Stimulated activated CD8-positive, alpha-beta memory T cell treated with anti-CD3 and anti-CD28 coated beads, Interleukin-4, amount 100 ng/mL, for 4 hours (primary cell): ENCODE measurements around the gene RPRD1B.

Experiments used
- DNase-seq, 2 donors: peaks; one replicate each; pipeline ENCODE4 v3.0.0-alpha.2; 2020; ENCODE audit warnings: low read depth in 2 of 2, low spot score in 1 of 2

Gene RPRD1B

DNA sequence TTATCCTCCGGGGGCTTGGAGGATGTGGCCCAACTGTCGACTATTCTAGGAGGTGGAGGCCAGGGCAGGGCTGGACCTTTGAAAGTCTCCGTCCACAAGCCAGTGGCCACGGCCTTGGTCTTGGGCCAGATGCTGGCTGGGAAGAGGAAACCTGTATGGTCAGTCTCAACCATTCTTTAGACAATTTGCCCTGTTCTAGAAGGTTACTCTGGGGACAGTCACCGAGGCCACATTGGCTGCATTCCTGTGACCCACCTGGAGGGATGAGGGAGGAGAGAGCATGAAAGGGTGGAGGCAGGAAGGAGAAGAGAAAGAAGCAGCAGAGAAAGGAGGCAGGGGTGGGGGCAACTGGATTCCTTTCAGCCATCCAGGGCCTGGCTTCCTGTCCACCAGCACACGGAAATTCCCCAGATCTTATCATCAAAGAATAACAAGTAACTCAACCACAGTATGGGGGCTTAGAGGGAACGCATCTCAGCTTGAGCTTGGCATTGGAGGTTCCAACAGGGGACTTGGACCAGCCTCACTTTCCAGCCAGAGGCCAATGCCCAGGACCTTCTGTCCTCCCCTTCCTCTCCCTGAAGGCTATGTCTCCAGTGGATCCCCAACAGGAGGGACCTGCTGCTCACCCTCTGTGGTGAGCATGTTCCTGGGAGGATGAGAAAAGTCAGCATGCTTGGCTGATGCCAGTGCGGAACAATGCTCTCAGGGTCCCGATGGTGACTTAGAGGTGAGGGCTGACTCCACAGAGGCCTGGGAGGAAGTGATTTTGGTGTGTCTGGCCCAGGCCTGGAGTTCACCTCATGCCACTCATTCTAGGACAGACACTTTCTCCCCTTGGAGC, 101.1 kb downstream of the RPRD1B start:
- no peak for DNase-seq

DNA sequence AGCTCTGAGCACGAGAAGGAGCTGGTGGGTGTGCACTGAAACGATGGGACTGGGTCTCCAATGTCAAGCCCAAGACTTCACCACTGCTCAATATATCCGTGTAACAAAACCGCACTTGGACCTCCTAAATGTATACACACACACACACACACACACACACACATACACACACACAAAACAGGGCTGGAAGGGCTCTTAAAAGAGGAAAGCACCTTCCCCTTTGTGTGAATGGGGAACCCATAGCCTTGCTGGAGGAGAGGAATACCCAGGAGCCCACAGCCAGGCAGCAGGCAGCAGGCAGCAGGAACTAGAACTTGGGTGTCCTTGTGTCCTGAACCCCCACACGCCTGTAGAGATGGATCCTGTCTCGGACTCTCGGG, 101.7 kb downstream of the RPRD1B start:
- no peak for DNase-seq

DNA sequence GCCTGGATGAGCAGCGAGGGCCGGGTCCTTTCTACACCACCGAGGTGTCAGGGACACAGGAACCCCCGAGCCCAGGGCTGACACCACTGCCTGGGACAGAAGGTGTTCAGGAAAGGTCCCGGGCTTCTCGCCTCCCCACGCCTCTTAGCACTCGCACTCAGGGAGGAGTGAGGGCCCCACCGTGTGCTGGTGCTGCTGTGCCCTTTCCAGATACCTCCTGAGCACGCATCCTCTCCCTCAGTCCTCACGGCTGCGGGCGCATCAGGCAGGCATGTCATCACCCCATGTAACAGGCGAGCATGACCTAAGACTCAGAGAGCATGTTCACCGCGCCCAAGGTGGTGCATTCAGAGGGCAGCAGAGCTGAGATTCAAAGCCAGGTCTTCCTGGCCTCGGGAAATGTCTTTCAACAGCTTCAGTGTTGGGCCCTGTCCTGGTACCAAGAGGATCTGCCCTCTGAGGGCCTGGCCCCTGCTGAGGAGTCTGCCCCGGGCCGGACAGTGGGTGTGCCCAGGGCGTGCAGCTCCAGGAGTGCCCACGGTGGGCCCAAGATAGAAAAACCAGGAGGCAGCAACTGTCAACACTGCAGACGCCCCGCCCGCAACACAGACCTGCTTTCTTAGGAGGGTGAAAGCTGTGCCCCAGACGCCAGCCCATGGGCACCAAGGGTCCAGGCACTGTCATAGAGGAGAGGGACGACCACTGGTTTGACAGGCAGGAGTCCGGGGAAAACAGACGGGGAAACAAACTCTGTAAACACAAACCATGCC, 102.3 kb downstream of the RPRD1B start:
- no peak for DNase-seq

DNA sequence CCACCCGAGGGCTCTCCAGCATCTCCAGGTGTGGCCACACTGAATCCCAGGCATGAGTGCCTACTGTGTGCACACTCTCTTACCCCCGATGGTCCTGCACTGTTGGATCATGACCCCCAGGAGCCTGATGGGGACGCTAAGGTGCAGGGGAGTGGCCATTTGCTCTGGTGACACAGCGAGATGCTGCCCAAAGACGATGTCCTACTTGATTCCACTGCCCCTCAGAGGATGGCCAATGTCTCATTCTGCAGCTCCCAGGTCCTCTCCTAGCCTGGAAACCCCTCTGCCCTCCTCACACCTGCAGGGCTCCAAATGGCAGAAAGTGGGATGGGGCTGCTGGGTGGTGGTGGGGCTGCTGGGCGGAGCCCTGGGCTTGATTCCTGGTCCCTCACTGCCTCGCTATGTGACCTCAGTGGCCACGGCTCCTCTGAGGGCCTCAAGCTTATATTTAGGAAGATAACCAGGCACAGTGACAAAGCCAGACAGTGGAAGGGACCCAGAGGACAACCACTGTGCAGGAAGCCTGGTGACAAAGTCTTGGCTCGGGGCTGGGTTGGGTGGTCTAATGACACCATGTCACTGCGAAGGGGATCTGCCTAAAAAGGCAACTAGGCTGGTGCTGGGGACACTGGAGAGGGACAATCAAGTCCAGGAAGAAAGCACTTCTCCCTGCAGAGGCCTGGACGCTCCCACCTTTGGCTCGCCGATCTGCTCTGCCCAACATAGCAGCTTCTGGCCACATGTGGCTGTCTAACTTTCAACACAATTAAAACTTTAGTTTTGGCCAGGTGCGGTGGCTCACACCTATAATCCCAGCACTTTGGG, 103.1 kb downstream of the RPRD1B start:
- no peak for DNase-seq

DNA sequence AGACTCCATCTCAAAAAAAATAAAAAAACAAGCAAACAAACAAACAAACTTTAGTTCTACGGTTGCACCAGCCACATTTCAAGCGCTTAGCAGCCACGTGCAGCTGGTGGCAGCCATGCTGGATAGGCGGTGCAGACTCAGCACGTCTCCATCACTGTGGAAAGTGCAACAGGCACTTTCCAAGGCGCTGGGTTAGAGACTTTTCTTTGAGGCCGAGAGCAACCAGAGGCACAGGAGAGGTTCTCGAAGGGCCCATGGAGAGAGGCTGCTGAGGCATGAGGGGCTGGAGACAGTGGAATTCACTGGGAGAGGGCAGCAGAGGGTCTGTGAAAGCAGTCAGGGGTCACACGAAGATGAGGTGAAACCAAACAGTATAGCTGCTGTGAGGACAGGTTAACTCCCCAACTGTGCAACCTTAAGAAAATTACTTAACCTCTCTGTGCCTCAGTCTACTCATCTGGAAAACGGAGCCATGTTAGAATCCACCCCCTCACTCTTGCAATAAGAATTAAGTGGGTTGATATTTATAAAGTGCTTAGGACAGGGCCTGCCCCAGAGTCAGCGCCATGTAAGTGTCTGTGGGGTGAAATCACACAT, 104.0 kb downstream of the RPRD1B start:
- no peak for DNase-seq

DNA sequence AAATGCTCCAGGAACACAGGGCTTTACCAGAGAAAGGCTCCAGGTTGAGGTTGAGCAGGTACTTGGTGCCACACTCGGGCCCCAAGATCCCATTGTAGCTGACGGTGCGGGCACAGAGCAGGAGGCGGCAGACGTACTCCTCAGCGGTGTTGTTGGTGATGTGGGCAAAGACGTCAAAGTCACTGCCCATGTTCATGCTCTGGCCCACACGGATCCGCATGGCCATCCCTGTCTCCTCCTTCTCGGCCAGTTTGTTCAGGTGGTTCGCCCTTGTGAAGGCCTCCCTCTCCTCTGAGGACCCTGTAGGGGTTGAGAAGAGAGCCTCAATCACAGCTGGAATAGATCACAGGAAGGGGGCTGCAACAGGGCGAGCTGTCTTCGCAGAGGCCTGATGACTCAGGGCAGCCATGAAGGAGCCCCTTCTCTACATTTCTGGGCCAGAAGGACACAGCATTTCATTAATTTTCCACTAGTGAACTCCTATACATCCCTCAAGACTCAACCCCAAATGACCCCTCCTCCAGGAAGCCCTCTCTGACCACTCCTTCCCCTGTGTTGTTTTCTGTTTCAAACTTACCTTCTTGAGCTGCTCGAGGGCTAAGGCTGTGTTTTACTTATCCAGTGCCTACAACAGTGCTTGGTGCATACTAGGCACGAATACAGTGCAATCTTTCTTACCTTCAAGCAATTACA, 104.7 kb downstream of the RPRD1B start:
- no peak for DNase-seq

DNA sequence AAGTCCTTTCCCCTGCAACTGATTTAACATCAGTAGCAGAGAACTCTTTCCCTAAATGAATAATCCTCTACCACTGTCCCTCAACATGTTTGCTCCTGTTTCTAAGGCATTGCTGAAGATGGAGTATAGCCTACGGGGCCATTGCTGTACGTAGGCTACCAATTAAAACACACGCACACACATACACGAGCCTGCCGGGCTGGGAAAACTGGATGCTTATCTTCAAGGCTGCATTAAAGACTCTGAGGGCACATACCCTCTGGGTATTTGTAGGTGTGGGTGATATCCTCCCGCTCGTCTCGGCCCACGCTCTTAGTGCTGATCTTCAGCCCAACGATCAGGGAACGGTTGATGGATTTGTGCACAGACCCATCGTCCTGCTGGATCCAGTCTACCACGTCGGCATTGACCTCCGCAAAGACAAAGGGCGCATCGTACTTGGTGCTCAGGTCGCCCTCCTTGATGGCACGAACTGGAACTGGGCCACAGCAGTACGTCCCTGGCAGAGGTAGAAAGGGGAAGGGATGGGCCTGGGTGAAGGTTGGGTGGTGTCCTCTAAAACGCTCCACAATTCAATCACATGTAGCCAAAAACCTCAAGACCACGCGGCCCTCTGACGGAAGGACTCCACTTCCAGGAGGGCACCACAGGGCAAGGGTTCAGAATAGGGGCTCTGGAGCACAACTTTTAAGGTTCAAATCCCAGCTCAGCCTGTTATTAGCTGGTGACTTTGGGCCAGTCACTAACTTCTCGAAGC, 105.8 kb downstream of the RPRD1B start:
- DNase-seq, result no peak

DNA sequence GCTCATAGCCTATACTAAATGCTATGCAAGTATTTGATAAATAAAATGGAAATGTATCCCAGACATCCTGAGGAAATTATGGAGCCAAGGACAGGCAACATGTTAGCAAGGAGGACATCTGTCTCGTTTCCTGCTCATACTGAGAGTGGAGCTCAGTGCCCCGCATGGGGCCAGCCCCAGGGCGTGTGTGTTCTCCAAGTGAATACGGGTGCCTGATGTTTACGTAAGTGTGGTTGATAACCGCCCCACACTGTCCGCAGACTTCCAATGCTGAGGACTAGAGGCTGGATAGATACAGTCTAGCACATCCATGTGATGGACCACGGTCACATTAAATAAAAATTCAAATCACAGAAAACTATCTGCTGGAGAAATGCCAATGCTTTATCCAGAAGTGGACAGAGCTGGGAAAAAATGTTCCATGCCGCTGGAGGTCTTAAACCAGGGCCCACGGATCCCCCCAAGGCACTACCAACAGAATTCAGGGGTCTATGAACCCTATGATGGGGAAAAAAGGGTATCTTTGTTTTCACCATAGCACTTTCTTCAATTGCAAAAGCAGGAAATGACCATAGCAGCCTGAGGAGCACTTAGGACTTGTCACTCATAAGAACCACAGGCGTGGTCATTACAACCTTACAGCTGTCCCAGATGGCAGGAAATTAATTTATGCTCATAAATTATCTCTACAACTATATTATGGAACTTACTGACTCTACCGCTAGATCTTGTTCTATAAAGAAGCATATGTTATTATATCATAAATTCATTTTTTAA, 106.6 kb downstream of the RPRD1B start:
- DNase-seq, result no peak

DNA sequence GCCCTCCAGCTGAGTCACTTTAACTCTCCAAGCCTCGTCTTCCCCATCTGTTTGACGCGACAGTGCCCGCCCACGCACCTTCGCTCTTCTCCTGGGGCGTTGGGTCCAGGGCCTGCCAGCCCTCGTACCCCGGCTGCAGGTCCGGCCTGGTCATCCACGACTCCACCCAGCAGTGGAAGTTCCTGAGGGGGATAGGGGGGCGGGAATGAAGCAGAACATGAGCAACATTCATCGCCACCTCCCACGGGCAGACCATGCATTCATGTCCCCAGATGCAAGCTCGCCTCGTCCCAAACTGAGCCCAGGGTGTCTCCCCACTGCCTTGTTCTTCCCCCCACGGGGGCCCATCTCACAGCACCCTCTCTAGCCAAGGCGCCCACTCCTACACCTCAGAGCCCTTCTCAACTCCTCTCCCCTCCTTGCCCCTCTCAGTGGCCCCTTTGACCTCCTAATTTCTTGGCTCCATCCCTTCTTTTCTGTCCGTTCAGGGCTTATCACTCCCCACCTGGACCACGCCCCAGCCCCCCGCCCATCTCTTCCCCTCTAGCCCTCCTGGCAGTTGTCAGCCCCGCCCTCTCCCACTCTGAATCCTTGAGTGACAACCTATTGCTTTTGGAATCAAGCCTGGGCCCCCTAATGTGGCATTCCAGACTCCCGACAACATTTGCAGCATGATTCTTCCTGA, 107.8 kb downstream of the RPRD1B start:
- no peak for DNase-seq
